COLO668 (cell line): ENCODE results near the gene FAM184A.
"Not testable (repeated sequence)": the region's sequence is repeated elsewhere in the genome, so short reads cannot be mapped to it uniquely, and the experiment has no call there.

Source experiments
- DNase-seq: peaks from one replicate; lab custom pipeline; 2025; ENCODE audit not compliant: unreplicated experiment; lab: John Stamatoyannopoulos, UW

The FAM184A gene

GRCh38 chr6:119078376-119079282 lies at the start of gene FAM184A:
FAM184A (minus strand) TSS chr6:119078664; CDS start chr6:119078299, 365 bp downstream.
- DNase-seq, result peak; percentile 65

DNA sequence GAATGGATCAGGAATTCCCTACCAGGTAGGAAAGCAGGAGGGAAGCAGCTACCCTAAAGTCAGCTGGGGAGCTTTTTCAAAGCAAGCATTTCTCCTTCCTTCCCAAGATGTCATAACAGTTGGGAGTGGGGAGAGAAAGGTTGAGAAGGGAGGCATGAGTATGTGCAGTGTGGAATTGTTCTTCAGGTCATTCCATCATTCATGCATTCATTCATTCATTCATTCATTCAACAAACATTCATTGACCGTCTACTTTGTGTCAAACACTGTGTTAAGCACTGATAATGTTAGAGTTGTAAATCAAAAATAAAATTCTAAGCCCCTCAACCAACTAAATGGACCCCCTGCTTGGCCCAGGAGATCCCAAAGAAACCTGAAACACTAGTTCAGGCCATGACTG lies 49.2 kb upstream of the FAM184A start:
- no peak for DNase-seq

GRCh38 chr6:119126826-119127225 lies 48.4 kb upstream of the FAM184A start:
- DNase-seq, result no peak

- DNase-seq, result no peak
Measured at GRCh38 chr6:119126140-119126539, 47.7 kb upstream of the FAM184A start.

DNA sequence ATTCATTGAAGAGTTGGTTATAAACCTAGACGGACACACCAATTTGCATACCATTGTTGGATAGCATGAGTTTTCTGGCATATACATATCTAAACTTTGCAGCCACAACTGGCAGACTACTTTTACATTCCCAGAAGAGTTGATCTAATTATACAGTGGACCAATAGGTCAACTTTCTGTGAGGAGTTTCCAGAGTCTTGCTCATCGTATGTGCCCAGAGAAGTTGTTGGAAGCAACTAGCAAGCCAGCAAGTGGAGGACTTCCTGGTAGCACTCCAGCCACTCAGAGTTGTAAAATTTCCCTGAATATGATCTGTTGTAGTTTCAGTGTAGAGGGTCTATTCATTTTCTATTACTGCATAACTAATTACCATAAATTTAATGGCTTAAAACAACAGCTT lies 47.1 kb upstream of the FAM184A start:
- no peak for DNase-seq

DNA sequence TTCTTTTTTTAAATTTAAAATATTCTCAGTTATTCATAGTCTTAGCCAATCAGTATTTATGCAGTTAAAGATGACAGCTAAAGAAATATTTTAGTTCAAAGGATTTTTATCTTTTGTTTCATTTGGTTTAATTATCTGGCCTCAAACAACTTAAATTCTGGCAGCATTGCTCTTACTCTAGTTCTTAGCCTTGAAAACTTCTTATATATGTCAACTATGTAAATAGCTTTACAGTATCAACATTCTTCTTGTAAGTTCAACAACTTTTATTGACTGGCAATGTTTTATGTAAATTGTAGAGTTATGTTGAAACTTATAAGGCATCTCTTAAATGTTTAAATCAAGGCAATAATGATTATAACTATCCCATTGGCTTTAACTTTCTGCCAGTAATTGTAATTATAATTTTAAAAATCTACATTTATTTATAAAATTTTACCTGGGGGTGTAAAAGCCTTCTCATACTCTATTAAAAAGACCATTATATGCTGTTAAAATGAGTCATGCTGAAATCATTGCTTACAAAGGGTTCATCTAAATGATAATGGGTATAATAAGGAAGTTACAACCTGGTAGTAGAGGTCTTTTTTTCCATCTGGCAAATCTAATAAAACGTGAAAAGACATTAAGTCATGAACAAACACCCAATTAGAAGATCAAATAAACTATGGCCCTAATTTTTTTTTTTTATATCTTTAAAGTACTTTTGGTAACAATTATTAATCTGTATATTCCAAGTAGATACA lies 45.8 kb upstream of the FAM184A start:
- DNase-seq, result no peak

- no peak for DNase-seq
Measured at GRCh38 chr6:119122336-119122735, 43.9 kb upstream of the FAM184A start.

DNA sequence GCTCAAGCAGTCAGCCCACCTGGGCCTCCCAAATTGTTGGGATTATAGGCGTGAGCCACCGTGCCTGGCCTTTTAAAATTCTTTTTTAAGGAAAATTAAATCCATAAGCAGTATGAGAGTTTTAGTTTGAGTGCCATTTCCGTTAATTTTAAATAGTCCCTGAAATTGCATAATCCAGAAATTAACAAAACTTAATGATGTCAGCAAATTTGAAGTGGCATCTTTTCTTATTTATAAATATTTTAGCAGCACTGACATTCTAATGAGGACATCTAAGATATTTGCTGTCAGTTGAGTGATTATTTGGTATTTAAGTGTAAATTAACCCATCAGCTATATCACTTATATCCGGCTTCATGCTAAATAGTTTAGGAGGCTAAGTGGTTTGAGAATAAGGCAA lies 42.9 kb upstream of the FAM184A start:
- DNase-seq, result no peak

- DNase-seq, result no peak
Measured at GRCh38 chr6:119119989-119120388, 41.5 kb upstream of the FAM184A start.

DNA sequence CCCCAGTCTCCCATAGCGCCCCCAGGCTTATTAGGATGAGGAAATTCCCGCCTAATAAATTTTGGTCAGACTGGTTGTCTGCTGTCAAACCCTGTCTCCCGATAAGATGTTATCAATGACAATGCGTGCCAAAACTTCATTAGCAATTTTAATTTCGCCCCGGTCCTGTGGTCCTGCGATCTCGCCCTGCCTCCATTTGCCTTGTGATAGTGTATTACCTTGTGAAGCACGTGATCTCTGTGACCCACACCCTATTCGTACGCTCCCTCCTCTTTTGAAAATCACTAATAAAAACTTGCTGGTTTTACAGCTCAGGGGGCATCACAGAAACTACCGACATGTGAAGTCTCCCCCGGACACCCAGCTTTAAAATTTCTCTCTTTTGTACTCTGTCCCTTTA lies 40.6 kb upstream of the FAM184A start:
- not testable (repeated sequence) for DNase-seq

DNA sequence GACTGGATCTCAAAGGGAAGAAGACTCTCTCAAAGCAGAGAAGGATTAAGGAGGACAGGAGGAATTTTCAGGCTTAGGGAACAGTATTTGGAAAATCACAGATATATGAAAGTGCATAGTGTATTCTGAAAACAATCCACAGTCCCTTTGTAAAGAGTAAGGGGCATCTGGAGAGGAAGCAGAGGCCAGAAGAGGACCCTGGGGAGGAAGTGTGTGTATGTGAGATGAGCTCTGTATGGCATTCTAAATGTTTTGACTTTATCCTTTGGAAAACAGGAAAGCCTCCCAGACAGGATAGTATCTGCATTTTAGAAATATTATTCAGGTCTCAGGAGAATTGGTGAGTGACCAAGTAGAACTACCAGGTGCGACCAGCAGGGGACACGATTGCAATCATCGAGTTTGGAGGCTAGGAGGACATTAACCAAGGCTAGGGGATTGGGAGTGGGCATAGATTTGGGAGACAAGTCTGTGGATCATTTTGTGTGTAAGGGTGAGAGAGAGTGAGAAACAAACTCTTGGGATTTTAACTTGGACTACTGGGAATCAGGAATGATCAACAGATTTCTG lies 38.3 kb upstream of the FAM184A start:
- DNase-seq, result no peak

- DNase-seq, result no peak
Measured at GRCh38 chr6:119113961-119114360, 35.5 kb upstream of the FAM184A start.

- DNase-seq, result no peak
Measured at GRCh38 chr6:119112812-119113530, 34.5 kb upstream of the FAM184A start.

GRCh38 chr6:119110601-119111548 lies 32.4 kb upstream of the FAM184A start:
- peak; percentile 2 for DNase-seq

DNA sequence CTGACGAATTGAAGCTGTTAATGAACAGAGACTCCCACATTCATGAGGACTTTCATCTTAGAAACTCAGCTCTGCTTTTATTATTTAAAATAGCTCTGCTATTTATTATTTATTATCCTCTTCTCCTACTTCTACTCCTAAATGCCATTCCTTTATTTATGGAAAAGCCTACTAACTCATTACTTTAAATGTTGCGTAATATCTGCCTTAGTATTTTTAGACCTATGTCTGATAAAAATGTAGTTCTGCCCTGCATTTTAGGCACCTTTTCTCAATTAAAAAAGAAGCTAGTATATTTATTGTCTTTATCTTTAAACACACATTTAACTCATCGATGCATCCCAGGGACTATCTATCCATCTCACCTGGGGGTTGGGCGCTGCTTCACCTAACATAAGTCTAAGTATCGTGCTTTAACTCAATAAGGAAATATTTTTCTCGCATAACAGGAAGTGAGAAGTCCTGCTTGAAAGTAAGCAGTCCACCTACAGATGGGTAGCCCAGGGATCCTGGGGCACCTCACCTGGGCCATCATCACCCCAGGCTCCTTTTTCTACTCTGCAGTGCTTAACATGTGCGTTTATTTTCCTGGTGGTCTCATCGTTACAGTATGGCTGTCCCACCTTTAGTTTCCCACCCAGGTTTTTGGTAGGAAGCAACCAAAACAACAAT lies 31.3 kb upstream of the FAM184A start:
- no peak for DNase-seq

GRCh38 chr6:119108076-119108475 lies 29.6 kb upstream of the FAM184A start:
- no peak for DNase-seq

GRCh38 chr6:119105282-119105681 lies 26.8 kb upstream of the FAM184A start:
- no peak for DNase-seq

- no peak for DNase-seq
Measured at GRCh38 chr6:119102901-119103300, 24.4 kb upstream of the FAM184A start.

GRCh38 chr6:119100115-119100514 lies 21.7 kb upstream of the FAM184A start:
- no peak for DNase-seq
